HG03432 (cell line): ENCODE data around the gene PLCB2.

Experiments used
- ATAC-seq: cut with Tn5 transposase; IDR thresholded peaks from one replicate; pipeline ENCODE4 v1.9.1; 2021; ENCODE audit warnings: mild to moderate bottlenecking, moderate library complexity; ENCODE audit not compliant: unreplicated experiment

PLCB2 gene, protein sequence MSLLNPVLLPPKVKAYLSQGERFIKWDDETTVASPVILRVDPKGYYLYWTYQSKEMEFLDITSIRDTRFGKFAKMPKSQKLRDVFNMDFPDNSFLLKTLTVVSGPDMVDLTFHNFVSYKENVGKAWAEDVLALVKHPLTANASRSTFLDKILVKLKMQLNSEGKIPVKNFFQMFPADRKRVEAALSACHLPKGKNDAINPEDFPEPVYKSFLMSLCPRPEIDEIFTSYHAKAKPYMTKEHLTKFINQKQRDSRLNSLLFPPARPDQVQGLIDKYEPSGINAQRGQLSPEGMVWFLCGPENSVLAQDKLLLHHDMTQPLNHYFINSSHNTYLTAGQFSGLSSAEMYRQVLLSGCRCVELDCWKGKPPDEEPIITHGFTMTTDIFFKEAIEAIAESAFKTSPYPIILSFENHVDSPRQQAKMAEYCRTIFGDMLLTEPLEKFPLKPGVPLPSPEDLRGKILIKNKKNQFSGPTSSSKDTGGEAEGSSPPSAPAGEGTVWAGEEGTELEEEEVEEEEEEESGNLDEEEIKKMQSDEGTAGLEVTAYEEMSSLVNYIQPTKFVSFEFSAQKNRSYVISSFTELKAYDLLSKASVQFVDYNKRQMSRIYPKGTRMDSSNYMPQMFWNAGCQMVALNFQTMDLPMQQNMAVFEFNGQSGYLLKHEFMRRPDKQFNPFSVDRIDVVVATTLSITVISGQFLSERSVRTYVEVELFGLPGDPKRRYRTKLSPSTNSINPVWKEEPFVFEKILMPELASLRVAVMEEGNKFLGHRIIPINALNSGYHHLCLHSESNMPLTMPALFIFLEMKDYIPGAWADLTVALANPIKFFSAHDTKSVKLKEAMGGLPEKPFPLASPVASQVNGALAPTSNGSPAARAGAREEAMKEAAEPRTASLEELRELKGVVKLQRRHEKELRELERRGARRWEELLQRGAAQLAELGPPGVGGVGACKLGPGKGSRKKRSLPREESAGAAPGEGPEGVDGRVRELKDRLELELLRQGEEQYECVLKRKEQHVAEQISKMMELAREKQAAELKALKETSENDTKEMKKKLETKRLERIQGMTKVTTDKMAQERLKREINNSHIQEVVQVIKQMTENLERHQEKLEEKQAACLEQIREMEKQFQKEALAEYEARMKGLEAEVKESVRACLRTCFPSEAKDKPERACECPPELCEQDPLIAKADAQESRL

DNA sequence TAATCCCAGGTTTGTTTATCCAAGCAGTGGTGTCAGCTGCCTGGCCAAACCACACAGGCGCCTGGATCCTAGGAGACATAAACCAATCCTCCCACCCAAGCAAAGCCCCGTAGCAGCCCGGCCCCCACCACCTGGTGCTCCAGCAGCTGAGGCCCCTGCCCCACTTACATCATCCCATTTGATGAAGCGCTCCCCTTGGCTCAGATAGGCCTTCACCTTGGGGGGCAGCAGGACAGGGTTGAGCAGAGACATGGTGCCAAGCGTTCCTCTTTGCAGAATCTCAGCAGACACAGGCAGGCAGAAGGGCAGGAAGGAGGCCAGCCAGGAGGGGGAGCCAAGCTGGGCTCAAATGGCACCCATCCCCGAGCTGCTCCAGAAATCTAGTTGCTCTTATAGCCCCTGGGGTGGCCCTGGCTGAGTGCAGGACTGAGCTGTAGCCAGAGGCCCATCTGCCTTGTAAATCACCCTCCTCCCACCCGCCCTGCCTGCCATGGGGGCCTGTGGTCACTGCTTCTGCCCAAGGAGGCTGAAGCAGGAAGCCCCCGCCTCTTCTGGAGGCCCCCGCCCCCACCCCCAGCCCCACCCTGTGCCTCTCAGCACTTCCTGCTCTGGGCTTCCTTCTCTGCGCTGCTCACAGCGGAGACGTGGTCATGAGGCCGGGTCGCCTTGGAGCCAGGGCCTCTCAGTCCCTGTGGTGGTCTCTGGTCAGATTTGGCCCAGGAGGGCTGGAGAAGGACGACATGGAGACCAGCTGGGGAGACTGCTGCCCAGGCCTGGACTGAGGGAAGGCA, at the start of gene PLCB2:
PLCB2 (minus strand) TSS at position 515 of the 791 bp plus-strand sequence; CDS start at position 252, 263 bp downstream.
- peak; percentile 69 for ATAC-seq

DNA sequence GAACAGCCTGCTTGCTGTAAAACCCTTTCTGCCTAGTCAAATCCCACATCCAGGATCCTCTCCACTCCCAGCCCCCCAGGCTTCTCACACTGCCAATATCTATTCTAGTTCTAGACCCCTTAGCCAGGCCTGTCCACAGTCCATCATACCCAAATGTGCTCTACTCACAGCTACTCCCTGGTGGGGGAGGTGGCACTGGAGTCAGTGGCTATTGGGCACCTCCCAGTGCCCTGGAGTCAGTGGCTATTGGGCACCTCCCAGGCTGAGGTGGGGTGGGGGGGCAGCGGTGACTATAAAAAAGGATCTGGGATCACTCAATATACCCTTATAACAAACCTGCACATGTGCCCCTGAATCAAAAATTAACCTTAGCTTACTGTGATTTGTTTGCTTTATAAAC, 49.5 kb upstream of the PLCB2 start:
- ATAC-seq, result no peak

DNA sequence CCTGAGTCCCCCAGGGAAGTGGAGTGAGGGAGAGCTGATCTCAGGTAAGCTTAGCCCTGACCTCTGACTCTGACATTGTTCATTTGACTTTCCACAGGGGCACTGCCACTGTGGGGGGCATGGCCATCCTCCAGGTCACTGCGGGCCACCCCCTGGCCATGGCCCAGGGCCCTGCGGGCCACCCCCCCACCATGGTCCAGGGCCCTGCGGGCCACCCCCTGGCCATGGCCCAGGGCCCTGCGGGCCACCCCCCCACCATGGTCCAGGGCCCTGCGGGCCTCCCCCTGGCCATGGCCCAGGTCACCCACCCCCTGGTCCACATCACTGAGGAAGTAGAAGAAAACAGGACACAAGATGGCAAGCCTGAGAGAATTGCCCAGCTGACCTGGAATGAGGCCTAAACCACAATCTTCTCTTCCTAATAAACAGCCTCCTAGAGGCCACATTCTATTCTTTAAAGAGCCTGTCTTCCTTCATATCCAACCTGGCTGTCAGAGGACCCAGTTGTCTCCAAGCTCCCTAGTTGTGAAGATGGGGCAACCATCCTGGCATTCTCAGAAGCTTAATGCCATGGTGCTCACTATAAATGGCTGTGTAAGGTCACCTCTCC, 48.3 kb upstream of the PLCB2 start:
- ATAC-seq, result no peak

DNA sequence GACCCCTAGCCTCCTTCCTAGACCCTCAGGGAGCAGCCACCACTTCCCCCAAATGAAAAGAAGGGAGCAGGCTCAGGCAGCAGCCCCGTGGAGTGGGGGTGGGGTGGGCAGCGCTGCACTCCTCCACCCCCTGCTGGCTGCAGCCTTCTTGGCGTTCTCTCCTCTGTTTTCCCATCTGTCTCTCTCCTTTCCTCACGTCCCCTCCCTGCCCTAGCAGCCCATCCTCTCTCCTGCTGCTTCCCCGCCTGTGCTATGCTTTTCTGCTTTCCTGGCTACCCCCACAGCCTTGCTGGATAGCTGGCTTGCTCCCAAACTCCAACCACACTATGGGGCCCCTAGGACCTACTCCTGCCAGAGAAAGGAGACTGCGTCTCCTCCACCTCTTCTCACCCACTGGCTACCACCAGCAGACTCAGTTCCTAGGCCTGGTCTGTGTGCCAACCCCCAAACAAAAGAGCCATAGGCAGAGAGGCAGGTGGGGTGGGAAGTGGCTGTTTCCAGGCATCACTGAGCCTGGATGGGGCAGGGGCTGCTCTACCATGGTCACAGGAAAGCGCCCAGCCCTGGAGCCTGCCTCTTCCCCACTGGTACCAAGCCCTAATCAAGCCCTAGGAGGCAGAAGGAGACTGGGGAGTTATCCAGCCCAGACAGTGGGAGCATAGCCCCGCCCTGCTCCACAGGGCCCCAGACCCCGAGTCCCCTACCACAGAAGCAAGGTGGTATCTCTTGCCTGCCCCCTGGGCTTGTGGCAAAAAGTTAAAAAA, 46.9 kb upstream of the PLCB2 start:
- no peak for ATAC-seq

DNA sequence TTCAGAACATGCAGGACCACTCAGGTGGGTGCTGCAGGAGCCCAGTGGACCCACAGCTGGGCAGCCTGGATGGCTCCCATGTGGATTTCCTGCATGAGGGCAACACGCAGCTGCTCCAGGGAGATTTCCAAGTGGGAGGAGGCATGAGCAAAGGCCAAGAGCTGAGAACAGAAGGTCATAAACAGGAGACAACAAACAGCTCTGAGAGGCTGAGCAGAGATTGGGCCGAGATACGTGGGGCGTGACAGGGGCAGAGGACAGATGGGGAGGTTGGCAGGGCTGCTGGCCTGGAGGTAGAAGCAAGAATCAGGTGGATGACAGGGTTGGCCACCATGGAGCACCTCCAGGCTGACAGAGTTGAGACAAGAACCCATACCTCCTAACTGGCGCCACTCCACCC, 46.0 kb upstream of the PLCB2 start:
- ATAC-seq, result no peak

DNA sequence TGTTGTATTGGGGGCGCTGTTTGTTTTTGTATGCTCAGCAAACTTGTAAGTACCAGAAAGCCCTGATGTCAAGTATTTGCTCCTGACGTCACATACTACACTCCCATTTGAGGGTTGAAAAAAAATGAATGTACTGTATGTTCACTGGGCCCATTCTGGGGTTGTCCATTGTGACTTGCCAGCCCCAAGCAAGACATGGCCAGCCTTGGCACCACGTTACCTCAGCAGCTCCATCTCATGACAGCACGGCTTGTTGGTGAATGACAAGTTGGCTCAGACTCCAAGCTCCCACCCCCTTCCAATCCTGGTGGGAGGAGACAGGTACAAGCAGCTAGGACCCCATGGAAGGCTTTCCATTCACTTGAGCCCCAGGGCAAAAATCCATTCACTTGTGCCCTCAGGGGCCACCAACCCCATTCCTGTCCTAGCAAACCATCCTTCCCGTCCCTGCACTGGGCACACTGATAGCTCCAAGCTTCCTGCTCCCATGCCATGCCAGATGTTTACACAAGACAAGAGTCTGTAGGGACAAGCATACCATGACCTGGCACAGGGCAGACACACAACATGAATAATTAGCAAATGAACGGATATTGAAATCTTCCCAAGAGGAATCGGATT, 44.7 kb upstream of the PLCB2 start:
- no peak for ATAC-seq

DNA sequence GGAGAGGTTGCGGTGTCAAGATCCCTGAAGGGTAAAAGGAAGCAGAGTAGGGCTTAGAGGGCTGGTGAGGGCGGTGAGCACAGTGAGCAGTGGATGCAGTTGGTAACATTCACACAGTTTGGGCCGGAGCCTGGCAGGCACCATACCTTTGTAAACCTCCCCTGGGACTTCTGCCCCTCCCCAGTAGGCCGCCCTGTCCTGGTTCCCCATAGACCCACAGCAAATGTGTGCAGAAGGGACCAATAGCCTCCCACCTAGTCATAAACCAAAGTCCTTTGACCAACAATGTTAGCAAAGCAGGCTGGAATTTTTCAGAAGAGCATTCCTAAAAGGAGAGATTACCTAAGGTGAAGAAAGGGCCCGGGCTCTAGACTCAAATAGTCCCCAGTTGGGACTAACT, 41.4 kb upstream of the PLCB2 start:
- no peak for ATAC-seq

DNA sequence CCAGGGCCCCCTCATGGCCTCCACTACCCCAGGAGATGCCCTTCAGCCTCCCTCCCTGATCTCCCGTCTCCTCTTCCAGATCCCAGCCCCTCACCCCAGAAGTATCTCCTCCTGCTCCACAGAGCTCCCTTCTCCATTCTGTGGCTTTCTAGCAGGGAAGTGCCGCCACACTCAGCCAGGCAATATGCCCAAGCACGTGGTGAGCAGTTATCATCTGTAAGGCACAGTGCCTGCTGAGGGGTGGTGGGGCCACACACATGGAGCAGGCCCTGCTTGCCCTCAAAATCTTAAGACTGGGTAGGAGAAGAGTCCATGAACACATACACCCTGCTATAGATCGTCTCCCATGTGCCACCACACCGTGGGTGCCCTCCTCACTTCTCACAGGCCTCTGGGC, 40.7 kb upstream of the PLCB2 start:
- no peak for ATAC-seq

DNA sequence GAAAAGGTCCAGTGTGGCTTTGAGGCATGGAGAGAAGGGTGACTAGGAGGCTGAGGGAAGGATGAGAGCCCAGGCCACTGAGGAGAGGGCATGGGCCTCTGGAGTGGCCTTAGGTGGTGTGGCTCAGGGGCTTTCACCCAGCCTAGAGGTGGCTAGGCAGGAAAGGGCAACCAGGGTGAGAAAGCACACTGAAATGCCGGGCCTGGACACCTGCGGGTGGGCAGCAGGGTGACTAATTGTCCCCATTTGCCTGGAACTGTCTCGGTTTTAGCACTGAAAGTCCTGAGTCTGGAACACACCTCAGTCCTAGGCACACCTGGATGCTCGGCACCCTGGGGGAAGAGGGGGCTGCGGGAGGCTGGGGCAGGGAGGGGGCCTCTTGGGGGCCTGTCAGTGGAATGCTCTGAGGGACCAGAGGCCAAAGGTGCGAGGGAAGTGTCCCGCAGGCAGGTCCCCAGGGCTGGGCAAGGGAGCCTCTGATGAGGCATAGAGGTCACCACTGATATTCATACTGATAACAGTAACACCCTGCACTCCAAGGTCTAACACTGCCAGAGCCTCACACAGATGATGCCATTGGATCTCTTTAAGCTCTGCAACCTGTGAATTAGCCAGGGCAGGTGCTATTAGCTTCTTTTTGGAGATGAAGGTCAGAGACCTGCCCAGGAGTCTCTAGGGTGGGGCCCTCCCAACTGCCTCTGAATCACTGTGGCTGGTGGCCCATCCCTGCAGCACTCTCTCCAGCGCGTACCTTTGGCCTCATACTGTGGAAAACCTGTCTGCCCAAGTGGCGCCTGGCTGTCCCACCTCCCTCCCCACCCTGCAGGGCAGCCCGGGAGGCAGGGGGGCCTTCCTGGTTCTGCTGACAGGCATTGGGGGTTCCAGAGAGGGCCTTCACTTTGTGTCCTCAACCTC, 40.1 kb upstream of the PLCB2 start:
- no peak for ATAC-seq

DNA sequence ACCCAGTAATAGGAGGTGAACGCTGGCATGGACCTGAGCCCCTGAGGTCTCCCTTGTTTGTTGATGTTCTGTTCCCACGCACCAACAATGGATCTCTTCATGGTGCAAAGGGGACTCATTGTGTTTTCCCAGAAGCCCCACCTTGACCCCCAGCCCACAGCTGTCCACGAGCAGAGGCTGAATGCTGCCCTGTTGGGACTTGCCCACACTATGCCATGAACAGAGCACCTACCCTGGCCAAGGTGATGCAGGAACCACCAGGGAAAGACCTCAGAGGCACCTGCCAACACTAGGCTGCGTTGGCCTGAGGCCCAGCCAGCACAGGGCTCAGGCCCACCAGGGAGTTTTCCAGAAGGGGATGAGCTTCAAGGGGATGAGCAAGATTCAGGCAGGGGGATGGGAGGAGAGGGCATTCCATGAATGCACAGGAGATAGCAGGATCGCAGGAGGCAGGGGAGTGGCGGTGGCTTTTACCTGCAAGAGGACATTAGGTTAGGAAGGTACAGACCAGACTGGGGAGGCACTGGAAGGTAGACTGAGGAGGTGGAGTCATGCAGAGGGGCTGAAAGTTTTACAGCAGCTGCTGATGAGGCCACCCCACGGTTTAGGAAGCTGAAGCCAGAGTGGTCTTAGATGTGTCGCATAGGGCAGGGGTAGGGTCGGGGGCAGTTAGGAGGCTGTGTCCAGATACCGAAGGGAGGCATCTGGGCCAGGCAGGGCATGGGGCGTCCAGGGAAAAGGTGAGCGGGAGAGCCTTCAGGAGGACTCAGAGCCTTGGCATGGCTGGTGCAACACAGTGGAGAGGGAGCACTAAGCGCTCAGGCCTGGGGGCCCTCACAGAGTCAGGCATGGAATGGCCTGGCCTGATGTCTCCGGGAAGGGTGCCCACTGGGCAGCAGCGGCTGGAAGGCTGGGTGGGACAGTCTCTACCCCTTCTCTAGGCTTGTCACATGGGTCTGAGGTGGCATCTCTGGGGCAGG, 39.1 kb upstream of the PLCB2 start:
- no peak for ATAC-seq

DNA sequence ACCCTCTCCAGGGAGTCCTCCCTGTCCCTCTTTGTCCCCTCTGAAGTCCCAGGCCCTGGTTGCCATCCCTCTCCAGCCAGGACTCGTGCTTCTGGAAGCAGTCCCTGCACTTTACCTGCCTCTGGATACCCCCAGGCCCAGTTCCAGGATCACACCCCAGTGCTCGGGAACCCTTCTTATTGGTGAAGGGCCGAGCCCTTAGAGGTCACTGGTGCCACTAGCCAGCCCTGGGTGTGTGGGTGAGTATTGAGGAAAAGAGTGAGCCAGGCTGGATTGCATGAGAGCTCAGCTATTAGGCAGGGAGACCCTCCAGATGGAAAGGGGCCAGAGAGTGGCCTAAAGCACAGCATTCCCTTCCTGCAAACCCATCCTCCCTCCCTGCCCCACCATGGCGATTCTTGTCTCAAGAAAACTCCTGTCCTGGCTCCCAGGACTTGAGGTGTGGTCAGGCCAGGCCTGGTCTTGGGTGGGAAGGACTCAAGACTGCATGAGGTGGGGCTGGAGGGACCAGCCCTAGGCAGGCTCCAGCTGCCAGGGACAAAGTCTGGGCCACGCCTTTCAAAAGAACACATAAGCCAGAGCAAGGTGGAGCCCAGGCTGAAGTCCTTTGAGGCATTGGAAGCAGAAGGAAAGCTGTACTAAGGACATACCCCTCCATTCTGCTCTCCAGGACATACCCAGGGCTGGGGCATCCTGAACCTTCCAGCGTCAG, 38.3 kb upstream of the PLCB2 start:
- no peak for ATAC-seq

DNA sequence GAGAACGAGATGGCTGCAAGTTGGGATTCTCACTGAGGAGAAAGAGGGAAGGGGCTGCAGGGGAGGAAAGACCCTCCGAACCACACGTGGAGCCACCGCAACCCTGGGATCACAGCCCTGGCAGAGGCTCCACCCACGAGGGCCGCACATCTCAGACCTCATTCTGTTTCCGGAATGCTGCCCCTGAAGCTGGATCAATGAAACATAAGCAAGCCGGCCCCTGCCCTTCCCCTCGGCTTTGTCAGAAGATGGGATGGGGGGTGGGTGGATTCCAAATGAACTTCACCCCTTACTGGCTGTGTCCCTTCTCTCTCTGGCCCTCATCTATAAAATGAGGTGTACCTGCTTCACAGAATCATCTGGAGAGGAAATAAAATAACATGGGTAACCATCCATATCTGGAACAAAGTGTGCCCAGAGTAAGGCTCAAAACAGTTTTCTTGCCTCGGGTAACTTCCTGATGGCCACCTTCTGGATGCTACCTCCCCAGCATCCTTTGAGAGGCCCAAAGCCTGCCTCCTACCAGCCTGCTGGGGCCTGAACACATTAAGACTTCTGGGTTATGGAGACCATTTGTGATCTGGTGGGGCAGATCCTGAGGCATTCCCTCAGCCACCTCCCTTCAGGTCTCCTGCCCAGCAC, 37.6 kb upstream of the PLCB2 start:
- ATAC-seq, result no peak

DNA sequence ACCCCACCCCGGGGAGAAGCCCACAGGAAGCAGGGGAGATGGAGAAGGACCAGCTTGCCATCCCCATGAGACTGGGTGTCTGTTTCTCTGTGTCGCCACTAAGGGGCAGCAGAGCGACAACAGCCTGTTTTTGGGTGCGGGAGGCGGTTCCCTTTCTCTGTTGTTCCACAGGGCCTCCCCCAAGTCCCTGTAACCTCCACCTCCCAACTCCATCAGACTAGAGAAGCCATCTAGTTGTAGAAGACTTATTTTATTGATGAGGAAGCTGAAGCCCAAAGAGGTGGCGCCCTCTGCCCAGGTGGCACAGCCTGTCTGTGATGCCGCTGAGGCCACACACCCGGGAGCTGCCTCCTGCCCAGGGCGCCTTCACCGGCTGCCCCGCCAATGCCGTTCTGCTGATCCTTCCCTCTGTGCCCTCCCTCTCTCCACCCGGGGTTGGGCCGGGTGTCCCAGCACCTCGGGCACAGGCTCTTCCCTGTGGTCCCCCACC, 36.9 kb upstream of the PLCB2 start:
- ATAC-seq, result peak; percentile 49

DNA sequence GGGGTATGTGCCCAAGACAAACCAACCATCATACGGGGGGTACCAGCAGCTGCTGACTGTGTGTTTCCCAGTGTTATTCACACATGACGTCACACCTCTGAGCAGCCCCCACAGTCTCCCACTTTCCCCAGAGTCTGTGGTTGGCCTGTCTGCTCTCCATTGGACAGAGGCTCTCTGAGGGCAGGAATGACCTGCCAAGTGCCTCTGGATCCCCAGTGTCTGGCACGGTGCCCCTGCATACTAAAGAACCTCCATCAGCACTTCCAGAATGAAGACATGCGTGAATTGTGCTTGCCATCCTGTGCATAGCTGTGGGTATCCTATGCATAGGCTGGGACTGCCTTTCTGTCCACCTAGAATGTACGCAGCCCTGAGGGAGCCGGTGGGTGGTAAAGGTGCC, 36.5 kb upstream of the PLCB2 start:
- no peak for ATAC-seq

DNA sequence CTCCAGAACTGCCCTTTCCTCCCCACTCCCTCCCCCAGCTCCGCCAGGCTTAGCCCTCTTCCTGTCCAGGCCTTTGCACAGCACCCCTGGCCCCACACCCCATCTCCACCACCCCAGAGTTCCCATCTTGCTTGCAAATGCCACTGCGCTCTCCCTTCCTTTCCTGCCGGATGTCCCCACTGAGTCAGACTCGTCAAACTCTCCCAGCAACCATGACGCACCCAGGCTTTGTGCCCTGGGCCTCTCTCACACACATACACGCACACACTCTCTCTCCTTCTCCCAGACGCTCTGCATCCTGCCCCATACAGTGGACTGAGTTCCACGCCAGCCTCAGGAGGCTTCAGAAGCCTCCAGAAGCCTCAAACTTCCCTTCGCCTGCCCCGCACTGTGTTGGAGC, 35.8 kb upstream of the PLCB2 start:
- no peak for ATAC-seq
